ENCODE data around the gene RNASEH2C. TPM values are rescaled to one million over a fixed set of nuclear protein-coding genes. Genes with fewer than 3 reads are reported as not detected.
A peak's percentile ranks its signal among the peaks of the same experiment; 100 is the strongest.
"Not testable (repeated sequence)": the region's sequence is repeated elsewhere in the genome, so short reads cannot be mapped to it uniquely, and the experiment has no call there.

The RNASEH2C gene
- 77.8 TPM for total RNA-seq

DNA sequence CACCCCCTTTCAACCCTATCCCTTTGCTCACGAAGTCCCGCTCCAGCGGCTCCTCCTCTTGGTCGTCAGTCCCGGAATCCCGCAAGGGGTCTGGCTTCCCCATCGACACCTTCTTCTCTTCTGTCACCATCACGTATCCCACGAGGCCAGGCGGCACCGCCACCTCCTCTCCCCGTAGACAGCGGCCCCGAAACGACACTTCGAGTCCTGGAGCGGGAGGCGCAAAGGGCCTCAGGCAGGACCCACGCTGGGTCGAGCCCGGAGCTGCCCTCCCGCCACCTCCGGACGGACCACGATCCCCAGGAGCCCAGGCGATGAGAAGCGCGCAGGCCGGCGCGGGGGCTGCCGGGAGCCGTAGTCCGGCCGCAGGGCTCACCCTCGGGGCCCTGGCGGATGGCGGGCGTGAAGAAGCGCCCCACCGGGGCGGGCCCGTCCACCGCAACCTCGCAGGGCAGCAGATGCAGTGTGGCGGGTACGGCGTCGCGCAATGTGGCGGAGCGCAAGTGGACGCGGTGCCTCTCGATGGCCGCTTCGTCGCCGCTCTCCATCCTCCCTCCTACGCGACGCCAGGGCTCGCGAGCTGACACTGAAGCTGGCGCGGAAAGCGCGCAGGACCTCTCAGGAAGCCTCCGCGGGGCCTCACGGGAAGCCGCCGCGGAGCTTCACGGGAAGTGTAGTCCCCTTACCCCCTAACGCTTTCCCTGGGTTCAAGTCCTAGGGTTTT lies at the start of gene RNASEH2C:
RNASEH2C (minus strand) TSS at position 588 of the 724 bp plus-strand sequence; CDS start at position 548, 40 bp downstream.
- DNase-seq (ENCODE audit: low read depth in 2 of 3, low spot score in 2 of 3): peak; percentile 65 to 85 (median 81)

- not testable (repeated sequence) for DNase-seq (ENCODE audit: low read depth in 2 of 3, low spot score in 2 of 3)
These were observed 47.2 kb upstream of the RNASEH2C start for GRCh38 chr11:65767806-65768205.

- no peak for DNase-seq (ENCODE audit: low read depth in 2 of 3, low spot score in 2 of 3)
These were observed 46.8 kb upstream of the RNASEH2C start for GRCh38 chr11:65767406-65767805.

- peak in 1 of 3 donors; percentile 26 for DNase-seq (ENCODE audit: low read depth in 2 of 3, low spot score in 2 of 3)
These were observed 45.9 kb upstream of the RNASEH2C start for GRCh38 chr11:65766535-65766934.

- DNase-seq (ENCODE audit: low read depth in 2 of 3, low spot score in 2 of 3): no peak
These were observed 43.8 kb upstream of the RNASEH2C start for GRCh38 chr11:65764434-65764833.

DNA sequence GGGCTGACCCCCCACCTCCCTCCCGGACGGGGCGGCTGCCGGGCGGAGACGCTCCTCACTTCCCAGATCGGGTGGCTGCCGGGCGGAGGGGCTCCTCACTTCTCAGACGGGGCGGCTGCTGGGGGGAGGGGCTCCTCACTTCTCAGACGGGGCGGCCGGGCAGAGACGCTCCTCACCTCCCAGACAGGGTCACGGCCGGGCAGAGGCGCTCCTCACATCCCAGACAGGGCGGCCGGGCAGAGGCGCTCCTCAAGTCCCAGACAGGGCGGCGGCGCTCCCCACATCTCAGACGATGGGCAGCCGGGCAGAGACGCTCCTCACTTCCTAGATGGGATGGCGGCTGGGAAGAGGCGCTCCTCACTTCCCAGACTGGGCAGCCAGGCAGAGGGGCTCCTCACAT lies 42.2 kb upstream of the RNASEH2C start:
- DNase-seq (ENCODE audit: low read depth in 2 of 3, low spot score in 2 of 3): not testable (repeated sequence)

- not testable (repeated sequence) for DNase-seq (ENCODE audit: low read depth in 2 of 3, low spot score in 2 of 3)
These were observed 41.6 kb upstream of the RNASEH2C start for GRCh38 chr11:65762169-65762568.

DNA sequence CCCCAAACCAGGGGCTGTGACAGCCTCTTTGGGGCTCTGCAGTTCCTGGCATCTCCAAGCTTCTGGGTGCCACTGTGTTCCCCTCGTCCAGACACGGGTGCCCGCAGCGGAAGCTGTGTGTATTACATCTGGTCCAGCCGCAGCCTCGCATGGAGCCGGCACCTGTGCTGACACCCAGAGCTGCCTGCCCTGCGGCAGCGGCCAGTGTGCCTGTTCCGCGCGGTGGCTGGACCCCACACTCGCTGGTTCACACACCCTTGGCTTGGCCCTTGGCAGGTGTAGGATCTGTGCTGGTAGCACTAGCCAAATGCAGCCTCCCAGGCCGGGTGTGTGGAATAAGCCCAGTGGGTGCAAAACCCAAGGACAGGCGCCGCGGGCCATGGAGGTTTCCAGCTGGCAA lies 24.5 kb upstream of the RNASEH2C start:
- DNase-seq (ENCODE audit: low read depth in 2 of 3, low spot score in 2 of 3): no peak

DNA sequence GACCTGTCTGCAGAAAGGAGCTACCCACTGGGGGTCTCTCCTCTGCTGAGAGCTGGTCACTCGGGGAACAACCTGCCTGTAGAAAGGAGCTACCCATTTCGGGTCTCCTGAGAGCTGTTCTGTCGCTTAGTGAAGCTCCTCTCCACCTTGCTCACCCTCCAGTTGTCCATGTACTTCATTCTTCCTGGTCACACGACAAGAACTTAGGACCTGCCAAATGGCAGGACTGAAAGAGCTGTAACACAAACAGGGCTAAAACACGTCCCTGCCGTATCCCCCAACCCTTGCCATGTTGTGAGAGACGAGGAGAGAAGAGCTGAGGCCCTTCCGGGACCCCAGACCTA lies 24.1 kb upstream of the RNASEH2C start:
- DNase-seq (ENCODE audit: low read depth in 2 of 3, low spot score in 2 of 3): no peak

- DNase-seq (ENCODE audit: low read depth in 2 of 3, low spot score in 2 of 3): peak in 1 of 3 donors; percentile 26
These were observed 23.6 kb upstream of the RNASEH2C start for GRCh38 chr11:65744026-65744698.

DNA sequence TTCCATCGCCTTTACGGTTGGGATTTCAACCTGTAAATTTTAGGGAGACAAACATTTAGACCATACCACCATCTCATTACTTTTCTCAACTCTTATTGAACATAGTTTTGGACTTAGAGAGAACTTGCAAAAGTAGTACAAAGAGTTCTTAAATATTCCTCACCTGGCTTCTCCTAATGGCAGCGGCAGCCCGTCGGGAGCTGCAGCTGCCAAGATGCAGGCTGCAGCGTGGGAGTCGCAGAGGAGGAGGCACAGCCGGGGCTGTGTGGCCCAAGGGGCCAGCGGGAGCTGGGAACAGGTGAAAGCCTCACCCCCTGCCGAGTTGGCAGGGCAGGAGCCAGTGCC lies 23.1 kb upstream of the RNASEH2C start:
- DNase-seq (ENCODE audit: low read depth in 2 of 3, low spot score in 2 of 3): no peak

- DNase-seq (ENCODE audit: low read depth in 2 of 3, low spot score in 2 of 3): no peak
These were observed 21.8 kb upstream of the RNASEH2C start for GRCh38 chr11:65742353-65742752.

DNA sequence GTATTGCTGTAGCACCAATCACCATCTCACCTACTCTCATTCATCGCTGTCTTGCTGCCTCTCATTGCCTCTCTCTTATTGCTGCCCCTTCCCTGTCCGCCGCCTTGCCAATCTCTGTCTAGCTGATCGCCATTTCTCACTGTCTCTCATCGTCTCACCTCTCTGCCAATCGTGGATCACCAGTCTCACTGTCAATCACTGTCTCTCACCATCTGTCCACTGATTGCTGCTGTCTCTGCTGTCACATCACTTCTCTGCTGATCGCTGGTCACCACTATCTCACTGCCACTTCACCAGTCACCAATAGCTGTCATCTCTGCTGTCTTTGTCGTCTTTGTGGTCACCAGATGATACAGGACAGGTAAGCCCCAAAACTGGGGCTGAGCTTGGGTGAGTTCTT lies 20.6 kb upstream of the RNASEH2C start:
- DNase-seq (ENCODE audit: low read depth in 2 of 3, low spot score in 2 of 3): no peak

- no peak for DNase-seq (ENCODE audit: low read depth in 2 of 3, low spot score in 2 of 3)
These were observed 18.4 kb upstream of the RNASEH2C start for GRCh38 chr11:65739022-65739421.

GRCh38 chr11:65736810-65737209 lies 16.2 kb upstream of the RNASEH2C start:
- DNase-seq (ENCODE audit: low read depth in 2 of 3, low spot score in 2 of 3): no peak

- not testable (repeated sequence) for DNase-seq (ENCODE audit: low read depth in 2 of 3, low spot score in 2 of 3)
These were observed 14.5 kb upstream of the RNASEH2C start for GRCh38 chr11:65735111-65735510.

DNA sequence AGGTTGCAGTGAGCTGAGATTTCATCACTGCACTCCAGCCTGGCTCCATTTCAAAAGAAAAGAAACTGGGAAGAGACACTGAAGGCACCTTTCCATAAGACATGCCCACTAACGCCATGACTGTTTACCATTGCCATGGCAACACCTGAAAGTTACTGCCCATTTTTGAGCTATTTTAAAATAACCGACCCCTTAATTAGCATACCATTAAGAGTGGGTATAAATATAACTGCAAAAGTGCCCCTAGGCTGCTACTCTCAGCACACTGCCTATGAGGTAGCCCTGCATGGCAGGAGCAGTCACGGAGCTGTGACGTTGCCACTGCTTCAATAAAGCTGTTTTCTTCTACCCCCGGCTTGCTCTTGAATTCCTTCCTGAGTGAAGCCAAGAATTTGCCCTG lies 9.9 kb upstream of the RNASEH2C start:
- no peak for DNase-seq (ENCODE audit: low read depth in 2 of 3, low spot score in 2 of 3)

- no peak for DNase-seq (ENCODE audit: low read depth in 2 of 3, low spot score in 2 of 3)
These were observed 7.3 kb upstream of the RNASEH2C start for GRCh38 chr11:65727865-65728264.

- no peak for DNase-seq (ENCODE audit: low read depth in 2 of 3, low spot score in 2 of 3)
These were observed 6.1 kb upstream of the RNASEH2C start for GRCh38 chr11:65726660-65727059.

DNA sequence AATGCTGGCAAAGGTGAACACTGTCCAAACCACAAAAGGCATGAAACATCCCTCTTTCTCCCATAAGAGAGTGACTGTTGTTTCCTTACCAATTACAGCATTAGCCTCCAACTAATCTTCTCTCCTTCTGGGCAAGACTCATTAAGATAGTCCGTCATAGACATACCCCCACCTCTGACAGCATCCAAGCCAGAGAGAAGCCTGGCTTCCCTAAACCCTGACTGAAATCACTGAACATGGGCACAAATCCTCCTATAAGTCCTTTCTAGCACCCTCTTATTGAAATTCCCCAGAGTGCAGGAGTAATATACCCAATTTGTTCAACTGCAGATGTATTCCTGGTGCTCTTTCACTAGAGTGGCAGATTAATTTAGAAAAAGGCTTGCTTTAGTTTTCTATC lies 1.7 kb upstream of the RNASEH2C start:
- no peak for DNase-seq (ENCODE audit: low read depth in 2 of 3, low spot score in 2 of 3)

DNA sequence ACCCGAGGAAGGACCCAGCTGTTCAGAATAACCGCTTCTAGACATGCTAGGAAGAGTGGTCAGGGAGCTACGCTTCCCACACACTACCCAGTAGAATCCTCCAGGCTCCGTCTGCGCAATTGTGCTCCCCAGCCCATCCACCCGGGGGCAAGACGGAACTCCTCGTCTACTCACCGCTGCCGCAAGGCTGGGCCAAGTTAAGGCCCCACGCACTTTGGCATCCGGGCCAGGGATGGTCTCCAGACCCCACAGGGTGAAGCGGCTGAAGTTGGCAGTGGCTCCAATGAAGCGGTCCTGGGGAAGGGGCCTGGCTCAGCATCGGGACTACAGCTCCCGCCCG lies 757 bp downstream of the RNASEH2C start:
- peak in 2 of 3 donors; percentile 18 to 38 for DNase-seq (ENCODE audit: low read depth in 2 of 3, low spot score in 2 of 3)

- no peak for DNase-seq (ENCODE audit: low read depth in 2 of 3, low spot score in 2 of 3)
These were observed 1.6 kb downstream of the RNASEH2C start for GRCh38 chr11:65718964-65719492.

All from hematopoietic multipotent progenitor cell (in vitro differentiated cells).